ENCODE results near the gene RC3H2.

- no peak for TF ChIP-seq CTCF (conservative IDR thresholded peaks at IDR 0.05; ENCODE audit: low read length)
- TF ChIP-seq EZH2phosphoT487 (IDR thresholded peaks at IDR 0.05; ENCODE audit: borderline replicate concordance, low read depth, low read length), result no peak
Observed at GRCh38 chr9:122946461-122947005, 41.4 kb upstream of the RC3H2 start.

All from OCI-LY7 (cell line).